GM19372 (cell line): ENCODE results near the gene WDR26.
"Not testable (repeated sequence)": the region's sequence is repeated elsewhere in the genome, so short reads cannot be mapped to it uniquely, and the experiment has no call there.

Experiments used
- ATAC-seq: cut with Tn5 transposase; IDR thresholded peaks from one replicate; pipeline ENCODE4 v1.9.1; 2021; ENCODE audit warnings: mild to moderate bottlenecking, low read depth, moderate library complexity; ENCODE audit not compliant: unreplicated experiment

WDR26 gene

GRCh38 chr1:224434691-224435317, at the start of gene WDR26:
Gene WDR26, minus strand, starts transcription at chr1:224434797.
- ATAC-seq: peak; percentile 86

- not testable (repeated sequence) for ATAC-seq
These were observed 48.6 kb upstream of the WDR26 start for GRCh38 chr1:224483206-224483605.

DNA sequence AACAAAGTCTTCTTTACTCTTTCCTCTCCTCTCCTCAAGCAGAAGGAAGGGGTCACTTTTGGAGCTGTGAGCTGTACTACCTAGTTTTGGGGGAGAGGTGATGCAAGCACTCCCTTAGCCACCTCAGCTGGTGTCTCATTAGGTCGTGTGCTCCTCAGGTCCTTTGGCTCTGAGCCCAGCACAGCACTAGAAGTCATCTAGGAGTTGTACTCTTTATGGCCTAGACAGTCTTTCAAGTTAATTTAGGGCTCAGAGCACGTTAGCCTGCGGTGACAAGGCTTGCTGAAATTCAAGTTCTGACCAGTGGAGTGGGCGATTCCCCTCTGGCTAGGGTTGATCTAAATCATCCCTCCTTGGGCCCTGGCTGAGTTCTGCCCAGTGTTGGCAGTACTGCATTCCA, 48.0 kb upstream of the WDR26 start:
- no peak for ATAC-seq

GRCh38 chr1:224481601-224482000, 47.0 kb upstream of the WDR26 start:
- ATAC-seq: no peak

DNA sequence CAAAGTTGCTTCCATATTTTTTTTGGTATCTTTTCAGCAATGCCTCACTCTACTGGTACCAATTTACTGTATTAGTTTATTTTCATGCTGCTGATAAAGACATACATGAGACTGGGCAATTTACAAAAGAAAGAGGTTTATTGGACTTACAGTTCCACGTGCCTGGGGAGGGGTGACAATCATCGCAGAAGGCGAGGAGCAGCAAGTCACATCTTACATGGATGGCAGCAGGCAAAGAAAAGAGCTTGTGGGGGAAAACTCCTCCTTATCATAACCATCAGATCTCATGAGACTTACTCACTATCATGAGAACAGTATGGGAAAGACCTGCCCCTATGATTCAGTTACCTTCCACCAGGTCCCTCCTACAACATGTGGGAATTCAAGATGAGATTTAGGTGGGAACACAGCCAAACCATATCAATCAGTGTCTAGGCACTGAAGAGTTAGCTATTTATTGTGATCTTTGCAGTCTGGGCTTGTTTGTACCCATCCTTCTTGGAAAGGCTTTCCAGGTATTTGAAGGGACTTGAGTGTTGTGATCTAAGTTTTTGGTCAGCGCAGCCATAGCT, 46.4 kb upstream of the WDR26 start:
- ATAC-seq: not testable (repeated sequence)

DNA sequence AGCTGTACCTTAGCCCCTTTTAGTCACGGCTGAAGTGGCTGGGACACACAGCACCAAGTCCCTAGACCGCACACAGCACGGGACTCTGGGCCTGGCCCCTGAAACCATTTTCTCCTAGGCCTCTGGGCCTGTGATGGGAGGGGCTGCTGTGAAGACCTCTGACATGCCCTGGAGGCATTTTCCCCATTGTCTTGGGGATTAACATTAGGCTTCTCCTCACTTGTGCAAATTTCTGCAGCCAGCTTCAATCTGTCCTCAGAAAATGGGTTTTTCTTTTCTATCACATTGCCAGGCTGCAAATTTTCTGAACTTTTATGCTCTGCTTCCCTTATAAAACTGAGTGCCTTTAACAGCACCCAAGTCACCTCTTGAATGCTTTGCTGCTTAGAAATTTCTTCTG, 45.6 kb upstream of the WDR26 start:
- ATAC-seq: not testable (repeated sequence)

GRCh38 chr1:224472806-224473205, 38.2 kb upstream of the WDR26 start:
- no peak for ATAC-seq

DNA sequence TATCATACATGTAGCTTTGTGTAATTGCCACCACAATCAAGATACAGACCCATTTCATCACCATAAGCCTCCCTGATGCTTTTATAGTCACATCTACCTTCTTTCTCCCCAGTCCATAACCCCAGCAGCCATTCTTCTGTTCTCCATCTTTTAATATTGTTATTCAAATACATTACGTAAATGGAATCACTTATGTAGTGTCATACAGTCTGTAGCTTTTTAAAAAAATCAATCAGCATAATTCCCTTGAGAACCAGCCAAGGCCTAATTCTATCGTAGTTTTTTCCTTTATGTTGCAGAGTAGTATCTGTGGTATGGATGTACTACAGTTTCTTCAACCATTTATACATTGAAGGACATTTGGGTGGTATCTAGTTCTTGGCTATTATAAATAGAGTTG, 31.6 kb upstream of the WDR26 start:
- ATAC-seq: no peak

DNA sequence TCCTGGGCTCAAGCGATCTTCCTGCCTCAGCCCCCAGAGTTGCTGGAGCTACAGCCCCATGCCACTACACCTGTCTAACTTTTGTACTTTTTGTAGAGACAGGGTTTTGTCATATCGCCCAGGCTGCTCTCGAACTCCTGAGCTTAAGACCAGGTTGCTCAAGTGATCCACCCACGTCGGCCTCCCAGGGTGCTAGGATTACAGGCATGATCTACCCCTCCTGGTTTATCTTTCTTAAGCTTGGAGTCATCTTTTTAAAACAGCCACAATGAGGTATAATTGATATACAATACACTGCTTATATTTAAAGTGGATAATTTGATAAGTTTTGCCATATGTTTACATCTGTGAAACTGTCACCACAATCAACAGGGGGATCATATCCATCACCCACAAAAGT, 25.4 kb upstream of the WDR26 start:
- ATAC-seq: no peak

- ATAC-seq: no peak
These were observed 24.4 kb upstream of the WDR26 start for GRCh38 chr1:224458996-224459395.

DNA sequence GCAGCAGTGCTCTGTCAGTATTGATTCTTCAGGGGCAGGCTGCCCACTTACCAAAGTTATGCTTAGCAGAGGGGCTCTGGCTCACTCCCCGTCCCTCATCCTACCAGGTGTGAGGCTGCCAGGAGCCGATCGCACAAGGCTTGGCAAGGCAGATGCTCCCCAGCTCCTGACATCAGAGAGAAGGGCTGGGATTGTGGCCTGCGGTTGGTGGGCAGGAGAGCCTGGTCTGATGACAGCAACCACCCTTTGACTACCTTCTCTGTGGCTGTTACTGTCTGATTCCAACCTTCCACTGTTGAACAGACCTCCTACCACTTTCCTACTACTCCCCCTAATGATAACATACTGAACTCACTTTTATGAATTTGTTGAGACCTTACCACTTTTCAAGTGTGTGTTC, 23.7 kb upstream of the WDR26 start:
- ATAC-seq: no peak

DNA sequence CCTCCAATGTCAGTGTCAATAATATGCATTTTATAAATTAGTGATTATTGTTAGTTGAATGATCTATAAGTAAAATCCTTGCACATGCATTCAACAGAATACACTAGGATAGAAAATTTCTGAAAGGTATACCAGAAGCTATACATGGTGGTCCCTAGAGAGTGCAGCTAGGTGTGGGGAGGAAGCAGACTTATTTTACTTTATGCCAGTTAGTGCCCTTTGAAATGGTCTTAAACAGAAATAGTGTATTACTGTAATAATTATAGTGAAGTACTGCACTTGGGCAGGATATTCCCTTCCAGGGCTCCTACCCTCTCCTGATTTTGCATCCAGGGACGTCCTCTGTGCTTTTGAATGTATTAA, 23.2 kb upstream of the WDR26 start:
- no peak for ATAC-seq

DNA sequence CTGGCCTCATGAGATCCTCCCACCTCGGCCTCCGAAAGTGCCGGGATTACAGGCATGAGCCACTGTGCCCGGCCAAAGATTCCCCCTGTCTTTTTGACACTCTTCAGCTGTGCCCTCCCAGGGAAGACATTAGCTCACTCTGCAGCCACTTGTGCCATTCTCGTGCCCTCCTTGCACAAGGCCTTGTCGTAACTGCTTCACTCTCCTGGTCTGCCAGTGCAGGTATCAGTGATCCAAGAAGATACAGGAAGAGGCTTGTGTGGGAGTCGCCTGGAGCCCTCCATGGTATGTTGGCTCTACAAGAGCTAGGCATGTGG, 22.0 kb upstream of the WDR26 start:
- no peak for ATAC-seq

GRCh38 chr1:224454402-224455055, 19.9 kb upstream of the WDR26 start:
- no peak for ATAC-seq

DNA sequence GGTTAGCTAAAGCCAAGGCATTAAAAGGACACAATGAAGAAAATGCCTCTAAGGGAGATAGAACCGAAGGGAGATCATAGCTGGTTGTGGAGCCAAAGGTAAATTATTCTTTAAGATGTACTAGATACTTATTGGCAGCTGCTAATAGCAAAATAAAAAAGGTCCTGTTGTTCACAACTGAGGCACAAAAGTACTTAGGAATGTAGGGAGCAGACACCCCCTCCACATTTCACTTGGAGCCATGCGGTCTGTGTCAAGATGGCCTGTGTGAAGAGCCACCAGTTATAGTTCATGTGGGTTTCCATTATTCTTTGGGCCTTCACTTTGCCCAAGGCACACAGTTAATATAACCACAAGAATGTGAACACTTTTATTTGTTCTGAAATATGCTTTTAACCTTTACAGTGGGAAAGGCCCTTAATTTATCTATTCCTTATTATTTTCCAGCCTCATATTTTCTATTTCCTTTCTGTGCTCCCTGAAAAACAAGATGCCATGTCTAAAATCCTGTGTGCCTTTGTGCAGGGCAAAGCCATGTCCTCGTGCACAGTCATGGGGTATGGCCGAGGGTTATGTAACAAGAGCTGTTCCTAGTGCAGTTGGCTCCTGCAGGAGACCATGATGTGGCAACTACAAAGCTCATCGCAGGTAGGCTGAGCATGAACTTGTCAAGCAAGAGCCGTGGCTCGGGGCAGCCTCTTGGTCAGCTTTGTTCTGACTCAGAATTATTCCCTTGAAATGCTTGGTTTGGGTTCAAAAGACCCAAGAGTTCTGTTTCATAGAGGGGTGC, 16.2 kb upstream of the WDR26 start:
- ATAC-seq: no peak

GRCh38 chr1:224450159-224450558, 15.6 kb upstream of the WDR26 start:
- no peak for ATAC-seq

DNA sequence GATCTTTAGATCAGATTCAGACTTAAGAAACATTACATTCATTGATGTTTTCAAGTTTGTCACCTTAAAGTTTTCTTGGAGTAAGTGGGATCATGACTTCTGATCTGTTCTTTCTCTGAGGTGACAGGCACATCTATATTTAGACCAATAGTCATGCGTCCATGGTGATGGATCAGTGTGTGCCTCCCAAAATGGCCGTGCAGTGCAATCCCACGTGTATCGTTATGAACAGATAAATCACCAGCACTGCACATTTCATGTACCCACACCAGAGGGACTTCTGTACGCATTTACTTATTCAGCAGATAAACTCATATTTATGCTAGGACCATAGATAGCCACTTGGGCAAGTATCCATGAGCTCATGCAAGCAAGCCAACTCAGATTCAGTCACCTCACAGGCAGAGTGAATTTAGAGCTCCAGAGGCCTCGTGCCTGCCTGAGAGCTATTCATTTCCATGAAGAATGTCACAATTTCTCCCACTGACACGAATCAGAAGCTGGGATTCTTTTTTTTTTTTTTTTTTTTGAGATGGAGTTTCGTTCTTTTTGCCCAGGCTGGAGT, 13.9 kb upstream of the WDR26 start:
- ATAC-seq: no peak

DNA sequence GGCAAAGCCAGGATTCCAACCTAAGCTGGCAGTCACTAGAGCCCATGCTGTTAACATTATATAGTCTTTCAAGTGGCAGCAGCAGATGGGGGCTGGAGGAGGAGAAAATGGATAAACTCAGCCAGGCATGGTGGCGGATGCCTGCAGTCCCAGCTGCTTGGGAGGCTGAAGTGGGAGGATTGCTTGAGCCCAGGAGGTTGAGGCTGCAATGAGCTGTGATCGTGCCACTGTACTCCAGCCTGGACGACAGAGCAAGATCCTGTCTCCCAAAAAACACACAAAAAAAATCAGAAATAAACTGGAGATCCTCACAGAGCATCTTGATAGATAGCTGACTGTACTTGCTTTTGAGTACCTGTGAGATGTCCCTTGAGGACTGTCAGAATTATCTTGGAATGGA, 13.4 kb upstream of the WDR26 start:
- ATAC-seq: no peak

DNA sequence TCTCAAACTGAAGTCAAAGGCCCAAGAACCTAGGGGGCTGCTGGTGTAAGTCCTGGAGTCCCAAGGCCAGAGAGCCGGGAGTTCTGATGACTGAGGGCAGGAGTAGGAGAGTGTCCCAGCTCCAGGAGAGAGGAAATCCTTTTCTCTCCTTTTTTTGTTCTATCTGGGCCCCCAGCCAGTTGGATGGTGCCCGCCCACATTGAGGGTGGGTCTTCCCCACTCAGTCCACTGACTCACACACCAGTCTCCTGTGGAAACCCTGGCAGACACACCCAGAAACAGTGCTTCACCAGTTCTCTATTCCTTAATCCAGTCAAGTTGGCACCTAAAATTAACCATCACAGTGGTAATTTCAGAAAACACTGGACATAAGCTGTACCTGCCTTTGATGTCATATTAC, 12.7 kb upstream of the WDR26 start:
- no peak for ATAC-seq

DNA sequence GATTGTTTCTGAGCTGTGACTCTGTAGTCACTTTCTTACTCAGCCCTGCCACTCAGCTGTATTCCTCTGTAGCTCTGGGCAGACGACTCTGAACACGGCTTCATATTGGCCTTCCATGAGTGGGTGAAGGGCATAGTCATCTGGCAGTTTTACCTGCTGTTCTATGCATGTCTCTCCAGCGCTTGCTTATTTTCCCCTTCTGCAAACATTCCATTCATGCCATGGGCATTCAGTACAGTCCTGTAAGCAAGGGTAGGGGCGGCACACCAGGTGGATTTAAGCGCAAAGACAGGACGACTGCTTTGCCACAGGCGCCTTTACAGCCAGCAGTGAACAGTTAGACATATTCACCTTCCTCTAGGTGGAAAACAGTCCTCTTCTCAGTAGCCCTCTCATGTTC, 4.4 kb upstream of the WDR26 start:
- ATAC-seq: no peak

DNA sequence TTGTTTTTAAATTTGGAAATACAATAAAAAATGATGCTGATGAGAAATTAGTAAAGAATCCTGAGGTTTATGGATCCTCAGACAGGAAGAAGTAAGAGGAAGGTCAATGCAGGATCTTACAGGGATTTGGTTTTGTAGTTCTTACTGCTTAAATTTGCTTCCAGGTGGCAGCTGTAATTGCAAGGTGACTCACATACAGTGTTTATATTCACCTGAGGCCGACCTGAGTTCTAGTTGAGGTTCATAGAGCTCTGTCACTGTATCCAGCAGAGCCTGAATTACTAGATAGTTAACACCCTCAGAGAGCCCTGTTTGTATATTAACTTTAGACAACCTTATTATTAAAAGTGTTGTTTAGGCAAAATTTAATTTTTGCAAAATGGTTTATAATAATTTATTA, 1.4 kb upstream of the WDR26 start:
- no peak for ATAC-seq
